Subcutaneous adipose tissue (tissue), 4 donors: ENCODE measurements around the gene ZNF516. TPM values are rescaled to one million over a fixed set of nuclear protein-coding genes. Genes with fewer than 3 reads are reported as not detected.

Experiments used
- CTCF ChIP-seq: fragments of 450-650 bp; IDR thresholded peaks from one replicate; pipeline ENCODE4 v1.5.1; 2016; ENCODE audit warnings: low read depth, mild to moderate bottlenecking, control low read depth, antibody characterized with exemption, moderate library complexity
- total RNA-seq, 4 donors: library from RNA; depleted of rRNA; stranded (reverse); fragments of >200 nt; gene quantifications; one replicate each; pipeline ENCODE4 v1.1.0, GENCODE V29; 2016

ZNF516 gene
- total RNA-seq, 4 donors from 2014 or later: 15.4 to 22.3 (median 17.5) TPM

GRCh38 chr18:76385681-76385975 is 109.4 kb downstream of the ZNF516 start:
- no peak for TF ChIP-seq CTCF

- no peak for TF ChIP-seq CTCF
Measured at GRCh38 chr18:76384861-76385680, 110.0 kb downstream of the ZNF516 start.

GRCh38 chr18:76384114-76384790 is 110.8 kb downstream of the ZNF516 start:
- TF ChIP-seq CTCF: no peak

- TF ChIP-seq CTCF: no peak
Measured at GRCh38 chr18:76383636-76384035, 111.4 kb downstream of the ZNF516 start.

- no peak for TF ChIP-seq CTCF
Measured at GRCh38 chr18:76382275-76382674, 112.8 kb downstream of the ZNF516 start.

- TF ChIP-seq CTCF: no peak
Measured at GRCh38 chr18:76380791-76381405, 114.1 kb downstream of the ZNF516 start.

- TF ChIP-seq CTCF: no peak
Measured at GRCh38 chr18:76380127-76380729, 114.8 kb downstream of the ZNF516 start.
